Mesothelial cell of epicardium (in vitro differentiated cells): ENCODE measurements around the gene CCDC178. TPM values are rescaled to one million over a fixed set of nuclear protein-coding genes. Genes with fewer than 3 reads are reported as not detected.

Experiments used
- DNase-seq, 2 experiments: peaks; one replicate each; pipeline ENCODE4 v3.0.0; 2021; ENCODE audit warnings: low spot score in 2 of 2; ENCODE audit not compliant: unreplicated experiment in 2 of 2
- H3K27ac Mint-ChIP-seq: 2 replicates; pipeline ENCODE4 v1.8.0; 2021; ENCODE audit warnings: mixed read lengths
- H3K27me3 Mint-ChIP-seq: 2 replicates; pipeline ENCODE4 v1.8.0; 2021; ENCODE audit warnings: low read depth, mixed read lengths
- H3K36me3 Mint-ChIP-seq: 2 replicates; pipeline ENCODE4 v1.8.0; 2021; ENCODE audit warnings: mixed read lengths
- H3K4me1 Mint-ChIP-seq: 2 replicates; pipeline ENCODE4 v1.8.0; 2021; ENCODE audit warnings: mixed read lengths
- H3K4me3 Mint-ChIP-seq: 2 replicates; pipeline ENCODE4 v1.8.0; 2021; ENCODE audit warnings: mild to moderate bottlenecking, moderate library complexity, mixed read lengths
- H3K9me3 Mint-ChIP-seq: 2 replicates; pipeline ENCODE4 v1.8.0; 2021; ENCODE audit warnings: mixed read lengths
- CTCF ChIP-seq: fragments of 200-600 bp; sonication (generic); IDR thresholded peaks from one replicate; pipeline ENCODE4 v1.5.0; 2021; ENCODE audit warnings: antibody characterized with exemption; ENCODE audit not compliant: unreplicated experiment
- total RNA-seq: library from RNA; stranded (reverse); gene quantifications from 3 replicates; pipeline ENCODE4 v1.2.1, GENCODE V29; 2021

The CCDC178 gene
- total RNA-seq, 1 donor from 2014 or later, result 3.1 TPM

GRCh38 chr18:32983721-32984120, 456.8 kb downstream of the CCDC178 start:
- Mint-ChIP-seq H3K9me3 (no peaks in the 10 kb centered on the region), H3K4me1 (no peaks in the 10 kb centered on the region), H3K4me3 (no peak overlapping the region), H3K36me3 (no peaks in the 10 kb centered on the region), H3K27ac (no peak overlapping the region), H3K27me3 (peaks cover 4% of the 10 kb centered on the region)
- no peak for TF ChIP-seq CTCF
- DNase-seq, result no peak

- Mint-ChIP-seq H3K27me3 (peaks cover 4% of the 10 kb centered on the region), H3K9me3 (no peaks in the 10 kb centered on the region), H3K4me3 (no peak overlapping the region), H3K36me3 (no peaks in the 10 kb centered on the region), H3K27ac (no peak overlapping the region), H3K4me1 (no peaks in the 10 kb centered on the region)
- DNase-seq, result no peak
- TF ChIP-seq CTCF, result no peak
These were observed 459.6 kb downstream of the CCDC178 start for GRCh38 chr18:32980896-32981295.

- Mint-ChIP-seq H3K9me3 (peaks cover 5% of the 10 kb centered on the region), H3K27me3 (no peaks in the 10 kb centered on the region), H3K36me3 (peaks cover 1% of the 10 kb centered on the region), H3K4me1 (peaks cover 2% of the 10 kb centered on the region), H3K4me3 (no peak overlapping the region), H3K27ac (no peak overlapping the region)
- DNase-seq, result no peak
- TF ChIP-seq CTCF, result no peak
These were observed 465.0 kb downstream of the CCDC178 start for GRCh38 chr18:32975501-32975900.

- Mint-ChIP-seq H3K27me3 (no peaks in the 10 kb centered on the region), H3K4me3 (no peak overlapping the region), H3K9me3 (peaks cover 5% of the 10 kb centered on the region), H3K36me3 (peaks cover 1% of the 10 kb centered on the region), H3K4me1 (peaks cover 2% of the 10 kb centered on the region), H3K27ac (no peak overlapping the region)
- DNase-seq, result no peak
- no peak for TF ChIP-seq CTCF
These were observed 465.4 kb downstream of the CCDC178 start for GRCh38 chr18:32975163-32975436.

GRCh38 chr18:32974421-32975162, 465.9 kb downstream of the CCDC178 start:
- Mint-ChIP-seq H3K9me3 (peaks cover 5% of the 10 kb centered on the region), H3K4me1 (peaks cover 2% of the 10 kb centered on the region), H3K27ac (no peak overlapping the region), H3K4me3 (no peak overlapping the region), H3K36me3 (peaks cover 1% of the 10 kb centered on the region), H3K27me3 (no peaks in the 10 kb centered on the region)
- TF ChIP-seq CTCF, result no peak
- no peak for DNase-seq

GRCh38 chr18:32968248-32968647, 472.3 kb downstream of the CCDC178 start:
- peaks cover 6% of the 10 kb centered on the region for H3K27me3 Mint-ChIP-seq
- H3K36me3 Mint-ChIP-seq, result peaks cover 1% of the 10 kb centered on the region
- H3K4me3 Mint-ChIP-seq, result no peak overlapping the region
- peaks cover 5% of the 10 kb centered on the region for H3K9me3 Mint-ChIP-seq
- no peak overlapping the region for H3K27ac Mint-ChIP-seq
- no peaks in the 10 kb centered on the region for H3K4me1 Mint-ChIP-seq
- no peak for TF ChIP-seq CTCF
- no peak for DNase-seq
